GM10248 (cell line): ENCODE measurements around the gene FMN2.

ENCODE experiments used
- CTCF ChIA-PET: fragments of 300-600 bp; sonication (Branson Sonifier 250); formaldehyde crosslinking; extraction: SDS; loops from one replicate; lab custom pipeline; 2021; ENCODE audit warnings: antibody characterized with exemption; lab: Yijun Ruan, JAX
- POLR2A ChIA-PET: fragments of 350-650 bp; sonication (Branson Sonifier 250); formaldehyde crosslinking; extraction: SDS; loops from one replicate; lab custom pipeline; 2020; ENCODE audit warnings: antibody characterized with exemption; lab: Yijun Ruan, JAX
- DNase-seq: peaks from one replicate; pipeline ENCODE4 v3.0.0; 2012; ENCODE audit errors: extremely low spot score
- TF ChIP-seq, protein P1 (sequence below): IDR thresholded peaks from 2 replicates; pipeline ENCODE4 v1.5.1; 2012; ENCODE audit warnings: mild to moderate bottlenecking, low read depth; ENCODE audit errors: extremely low read depth, missing control alignments, control extremely low read depth

The FMN2 gene

DNA sequence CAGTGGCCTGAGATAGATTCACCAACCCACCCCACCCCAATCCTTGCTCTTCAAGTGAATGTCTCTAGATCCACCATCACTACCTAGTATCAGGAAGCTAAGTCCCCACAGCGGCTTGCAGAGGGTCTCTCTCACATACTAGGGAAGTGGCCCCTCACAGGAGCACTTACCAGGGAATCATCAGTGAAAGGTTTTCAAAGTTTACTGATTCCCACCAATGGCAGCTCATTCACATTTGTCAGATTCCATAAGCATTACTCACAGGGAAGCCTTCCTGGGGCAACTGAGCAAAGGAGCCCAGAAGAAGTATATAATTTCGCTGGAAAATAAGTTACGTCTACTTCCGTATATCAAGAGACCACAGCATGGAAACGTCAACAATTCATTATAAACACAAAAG lies 399.5 kb downstream of the FMN2 start:
- TF ChIP-seq, protein P1, sequence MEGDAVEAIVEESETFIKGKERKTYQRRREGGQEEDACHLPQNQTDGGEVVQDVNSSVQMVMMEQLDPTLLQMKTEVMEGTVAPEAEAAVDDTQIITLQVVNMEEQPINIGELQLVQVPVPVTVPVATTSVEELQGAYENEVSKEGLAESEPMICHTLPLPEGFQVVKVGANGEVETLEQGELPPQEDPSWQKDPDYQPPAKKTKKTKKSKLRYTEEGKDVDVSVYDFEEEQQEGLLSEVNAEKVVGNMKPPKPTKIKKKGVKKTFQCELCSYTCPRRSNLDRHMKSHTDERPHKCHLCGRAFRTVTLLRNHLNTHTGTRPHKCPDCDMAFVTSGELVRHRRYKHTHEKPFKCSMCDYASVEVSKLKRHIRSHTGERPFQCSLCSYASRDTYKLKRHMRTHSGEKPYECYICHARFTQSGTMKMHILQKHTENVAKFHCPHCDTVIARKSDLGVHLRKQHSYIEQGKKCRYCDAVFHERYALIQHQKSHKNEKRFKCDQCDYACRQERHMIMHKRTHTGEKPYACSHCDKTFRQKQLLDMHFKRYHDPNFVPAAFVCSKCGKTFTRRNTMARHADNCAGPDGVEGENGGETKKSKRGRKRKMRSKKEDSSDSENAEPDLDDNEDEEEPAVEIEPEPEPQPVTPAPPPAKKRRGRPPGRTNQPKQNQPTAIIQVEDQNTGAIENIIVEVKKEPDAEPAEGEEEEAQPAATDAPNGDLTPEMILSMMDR = no peak
- CTCF ChIA-PET = interaction anchor here (0.8 to 1.5 kb wide), 3 partner anchors 8 to 12 kb away, joined by 3 to 5 read pairs (median 3); no protein-coding TSS in a partner anchor
- DNase-seq = no peak
- POLR2A ChIA-PET = no interaction called here

DNA sequence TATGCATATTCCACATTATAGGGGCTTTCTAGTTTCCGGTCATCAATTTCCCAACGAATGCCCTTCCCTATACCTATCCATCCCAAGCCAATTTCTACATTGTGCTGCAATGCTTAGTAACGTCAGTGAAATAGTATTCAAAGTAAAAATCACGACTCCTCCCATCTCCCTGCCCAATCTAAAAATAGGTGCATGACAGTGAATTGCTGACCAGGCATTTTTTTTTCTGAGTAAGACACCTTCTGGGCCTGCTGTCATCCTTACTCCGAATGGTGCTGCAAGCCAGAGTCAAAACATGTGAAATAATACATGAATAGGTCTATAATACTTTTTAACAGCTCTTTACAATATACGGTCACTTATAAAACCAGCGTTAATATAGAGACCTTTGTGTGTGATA lies 400.1 kb downstream of the FMN2 start:
- CTCF ChIA-PET = no interaction called here
- no peak for DNase-seq
- TF ChIP-seq, protein P1 = no peak
- POLR2A ChIA-PET = no interaction called here

DNA sequence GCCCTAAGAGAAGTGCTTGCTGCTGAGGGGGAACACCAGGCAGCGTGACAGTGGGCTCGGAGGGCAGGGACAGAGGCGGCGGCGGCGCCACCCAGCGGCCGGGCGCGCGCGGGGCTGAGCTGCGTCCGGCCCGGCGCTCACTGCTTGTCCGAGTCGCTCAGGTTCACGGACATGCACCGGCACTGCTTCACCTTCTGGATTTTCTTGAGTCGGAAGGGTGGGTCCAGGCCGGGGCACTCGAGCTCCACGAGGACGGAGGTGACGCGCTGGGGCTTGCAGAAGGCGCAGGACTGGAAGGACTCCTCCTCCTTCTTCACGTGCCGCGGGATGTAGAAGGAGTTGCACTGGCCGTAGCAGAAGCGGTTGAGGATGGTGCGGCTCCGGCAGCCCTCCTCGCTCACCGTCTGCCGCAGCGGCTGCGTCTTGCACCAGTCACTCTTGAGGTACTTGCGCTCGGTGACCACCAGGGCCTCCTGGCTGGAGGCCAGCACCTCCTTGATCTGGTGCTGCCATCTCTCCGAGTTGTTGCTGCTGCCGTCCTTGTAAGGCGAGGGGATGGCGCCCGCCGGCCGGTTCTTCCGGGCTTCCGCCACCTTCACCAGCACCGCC lies 401.3 kb downstream of the FMN2 start:
- ChIA-PET POLR2A (no interaction called here), CTCF (no interaction called here)
- peak; percentile 9 for DNase-seq
- TF ChIP-seq, protein P1 = no peak

DNA sequence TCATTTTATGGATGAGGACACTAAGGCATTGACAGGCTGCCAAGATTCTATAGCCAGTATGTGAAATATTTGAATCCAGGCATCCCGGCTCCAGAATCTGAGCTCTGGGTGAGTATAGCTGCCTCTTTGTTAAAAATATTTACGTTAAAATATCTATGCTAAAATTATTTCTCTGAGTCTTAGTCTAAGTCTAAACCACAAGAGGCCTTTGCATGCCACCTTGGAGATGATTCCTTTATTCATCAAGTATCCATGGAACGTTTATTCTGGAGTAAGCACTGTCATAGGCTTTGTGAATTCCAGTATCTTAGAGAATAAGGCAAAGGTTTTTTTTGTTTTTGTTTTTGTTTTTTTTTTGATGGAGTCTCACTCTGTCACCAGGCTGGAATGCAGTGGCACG lies 403.9 kb downstream of the FMN2 start:
- no peak for DNase-seq
- ChIA-PET CTCF (no interaction called here), POLR2A (no interaction called here)
- TF ChIP-seq, protein P1 = no peak

DNA sequence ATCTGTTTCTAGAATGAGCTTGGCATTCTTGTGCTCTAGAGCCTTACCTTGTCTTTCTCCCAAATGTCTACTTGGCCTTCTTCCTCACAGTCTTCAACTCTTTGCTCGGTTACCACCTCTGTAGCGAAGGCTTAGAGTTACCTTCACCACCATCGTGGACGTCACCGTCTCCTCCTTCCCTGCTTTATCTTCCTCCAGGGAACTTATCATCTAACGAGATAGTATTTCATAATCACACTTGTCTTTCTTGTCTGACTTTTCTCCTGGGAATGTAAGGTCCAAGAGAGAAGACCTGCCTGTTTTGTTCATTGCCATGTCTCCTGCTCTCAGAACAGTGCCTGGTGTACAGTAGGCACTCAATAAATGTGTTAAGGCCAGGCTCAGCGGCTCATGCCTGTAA lies 404.7 kb downstream of the FMN2 start:
- TF ChIP-seq, protein P1 = no peak
- no peak for DNase-seq
- CTCF ChIA-PET = no interaction called here
- POLR2A ChIA-PET = no interaction called here

DNA sequence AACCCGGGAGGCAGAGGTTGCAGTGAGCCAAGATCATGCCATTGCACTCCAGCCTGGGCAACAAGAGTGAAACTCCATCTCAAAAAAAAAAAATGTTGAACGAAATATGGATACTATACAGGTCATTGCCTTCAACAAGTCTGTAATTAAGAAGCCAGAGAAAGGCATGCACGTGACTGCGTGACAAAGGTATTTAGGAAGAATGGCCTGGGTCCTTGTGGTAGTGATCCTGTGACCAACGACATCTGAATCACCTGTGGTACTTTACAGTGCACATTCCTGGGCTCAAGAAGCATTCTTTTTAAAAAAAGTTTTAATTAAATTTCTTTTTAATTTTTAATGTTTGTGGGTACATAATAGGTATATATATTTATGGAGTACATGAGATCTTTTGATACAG lies 405.3 kb downstream of the FMN2 start:
- no peak for DNase-seq
- ChIA-PET CTCF (no interaction called here), POLR2A (no interaction called here)
- TF ChIP-seq, protein P1 = no peak

DNA sequence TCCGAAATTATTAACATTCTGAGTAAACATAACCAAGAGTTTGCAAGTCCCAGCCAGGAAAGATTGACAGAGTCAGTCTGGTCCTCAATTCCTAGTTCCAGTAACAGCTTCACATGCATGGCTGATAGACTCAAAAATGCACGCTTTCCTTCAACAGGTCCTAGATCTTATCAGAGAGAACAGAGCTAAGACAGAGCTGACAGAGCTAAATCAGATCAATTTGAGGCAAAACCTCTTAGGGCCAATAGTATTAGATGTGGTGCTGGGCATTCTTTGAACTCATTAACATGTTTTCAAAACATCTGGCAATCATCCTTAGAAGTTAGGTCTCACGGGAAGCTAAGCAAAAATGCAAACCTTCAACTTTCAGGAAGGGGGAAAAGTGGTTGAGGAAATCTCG lies 406.2 kb downstream of the FMN2 start:
- no peak for DNase-seq
- POLR2A ChIA-PET = interaction anchor here (0.5 kb wide), 1 partner anchor 1002 kb away, joined by 3 read pairs; no protein-coding TSS in a partner anchor
- TF ChIP-seq, protein P1 = no peak
- CTCF ChIA-PET = no interaction called here
